GM18951 (cell line): ENCODE data around the gene EXD3.

Source experiments
- POLR2A ChIP-seq: IDR thresholded peaks from 4 replicates; pipeline ENCODE4 v1.6.1; 2011; ENCODE audit warnings: mild to moderate bottlenecking; ENCODE audit not compliant: insufficient read length, insufficient read depth; ENCODE audit errors: extremely low read depth
- in situ Hi-C: fragments of 300-500 bp; cut with MboI; formaldehyde crosslinking; loops from one replicate; pipeline ENCODE4 v1.12.0; 2022; ENCODE audit warnings: low sequenced_read_pairs, mixed read lengths, inconsistent platforms; ENCODE audit not compliant: unreplicated experiment

EXD3 gene

GRCh38 chr9:137462986-137463930 lies 40.3 kb upstream of the EXD3 start:
- in situ Hi-C loops, result no loop called here
- no peak for TF ChIP-seq POLR2A

- TF ChIP-seq POLR2A, result no peak
- in situ Hi-C loops, result no loop called here
Measured at GRCh38 chr9:137462396-137462985, 39.5 kb upstream of the EXD3 start.

- TF ChIP-seq POLR2A, result peak; percentile 57
- in situ Hi-C loops, result no loop called here
Measured at GRCh38 chr9:137461663-137462395, 38.9 kb upstream of the EXD3 start.

- in situ Hi-C loops, result no loop called here
- TF ChIP-seq POLR2A, result no peak
Measured at GRCh38 chr9:137461316-137461662, 38.3 kb upstream of the EXD3 start.

- TF ChIP-seq POLR2A, result no peak
- in situ Hi-C loops, result no loop called here
Measured at GRCh38 chr9:137460363-137461315, 37.7 kb upstream of the EXD3 start.

GRCh38 chr9:137459601-137460362 lies 36.8 kb upstream of the EXD3 start:
- in situ Hi-C loops, result no loop called here
- TF ChIP-seq POLR2A, result no peak

- in situ Hi-C loops, result no loop called here
- peak; percentile 83 for TF ChIP-seq POLR2A
Measured at GRCh38 chr9:137459152-137459600, 36.2 kb upstream of the EXD3 start, which contains the start of gene NSMF. NSMF (minus strand) TSS chr9:137459334; CDS start chr9:137459102, 232 bp downstream.

- in situ Hi-C loops, result no loop called here
- no peak for TF ChIP-seq POLR2A
Measured at GRCh38 chr9:137458194-137459151, 35.5 kb upstream of the EXD3 start.

- in situ Hi-C loops, result no loop called here
- TF ChIP-seq POLR2A, result no peak
Measured at GRCh38 chr9:137457406-137458193, 34.6 kb upstream of the EXD3 start.

- in situ Hi-C loops, result no loop called here
- no peak for TF ChIP-seq POLR2A
Measured at GRCh38 chr9:137456864-137457405, 34.0 kb upstream of the EXD3 start.
